IPS DF 4.7 (cell line): ENCODE measurements around the gene DHRS1.

Source experiments
- DNase-seq: peaks from one replicate; pipeline ENCODE4 v3.0.0-alpha.2; 2013; ENCODE audit warnings: low spot score; ENCODE audit errors: extremely low read depth

Gene DHRS1

DNA sequence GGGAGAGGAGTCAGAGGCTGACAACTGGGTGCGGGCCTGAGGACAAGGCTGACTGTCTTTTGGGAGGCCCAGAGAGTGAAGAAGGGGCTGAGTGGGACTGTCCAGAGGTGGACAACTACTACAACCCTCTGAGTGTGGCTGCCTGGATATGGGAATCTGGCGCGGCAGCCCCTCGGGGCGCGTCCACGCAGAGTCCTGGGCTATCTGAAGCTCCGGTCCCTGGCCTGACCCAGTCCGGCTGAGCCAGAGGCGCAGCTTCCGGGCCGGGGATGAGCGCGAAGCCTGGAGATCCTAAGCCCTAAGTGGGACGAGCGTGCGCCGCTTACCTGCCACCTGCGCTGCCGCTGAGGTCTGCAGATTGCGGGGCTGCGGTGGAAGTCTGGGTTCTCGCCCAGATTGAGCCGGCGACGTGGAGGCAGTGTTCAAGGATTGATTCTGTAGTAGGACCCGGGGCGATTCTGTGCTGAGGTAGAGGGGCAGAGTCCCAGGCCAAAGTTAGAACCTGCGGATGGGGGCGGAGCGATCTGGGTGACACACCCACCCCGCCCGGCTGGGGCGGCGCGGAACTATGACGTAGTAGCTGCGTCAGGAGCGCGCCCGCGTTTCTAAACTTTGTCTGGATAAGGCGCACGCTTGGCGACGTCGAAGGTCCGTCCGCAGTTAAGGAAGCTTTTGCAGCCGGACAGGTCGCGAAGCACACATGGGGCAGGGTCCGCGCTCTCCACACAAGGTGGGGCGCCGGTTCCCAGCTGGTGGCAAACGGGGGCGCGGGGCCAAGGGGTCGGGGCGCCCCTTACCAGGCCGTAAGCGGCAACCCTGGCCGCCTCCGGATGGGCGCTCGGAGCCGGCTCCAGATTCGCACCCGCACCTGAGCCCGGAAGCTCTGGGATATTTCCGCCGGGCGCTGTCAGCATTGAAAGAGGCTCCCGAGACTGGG is at the start of gene DHRS1, which contains the start of gene NOP9:
TSS of gene DHRS1 (minus strand) at position 526 of the 937 bp plus-strand sequence. CDS start 674 bp downstream, outside the sequence.
TSS of gene NOP9 (plus strand) at position 596 of the 937 bp plus-strand sequence. CDS start at position 701, 105 bp downstream.
- DNase-seq, result no peak

GRCh38 chr14:24348186-24348585 is 48.6 kb upstream of the DHRS1 start:
- no peak for DNase-seq

DNA sequence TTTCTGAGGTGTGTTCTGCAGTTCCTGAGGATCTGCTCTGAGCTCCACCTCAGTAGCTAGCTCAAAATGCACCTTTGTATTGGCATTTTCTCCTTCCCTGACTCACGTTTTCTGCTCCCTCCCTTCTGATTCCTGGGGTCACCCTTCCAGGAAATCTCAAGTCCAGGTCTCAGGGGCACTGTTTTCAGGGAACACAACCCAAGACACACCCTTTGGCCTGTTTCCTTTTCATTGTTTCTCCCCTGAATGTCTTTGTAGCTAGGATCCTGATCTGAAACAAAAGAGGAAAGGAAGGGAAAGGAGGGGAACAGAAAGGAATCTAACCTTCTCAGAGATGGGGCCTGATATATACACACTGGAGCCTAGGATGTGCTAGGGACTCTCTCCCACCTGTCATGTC is 47.6 kb upstream of the DHRS1 start:
- DNase-seq, result no peak

GRCh38 chr14:24343795-24344660 is 44.4 kb upstream of the DHRS1 start:
- no peak for DNase-seq

GRCh38 chr14:24342889-24343288 is 43.3 kb upstream of the DHRS1 start:
- DNase-seq, result no peak

DNA sequence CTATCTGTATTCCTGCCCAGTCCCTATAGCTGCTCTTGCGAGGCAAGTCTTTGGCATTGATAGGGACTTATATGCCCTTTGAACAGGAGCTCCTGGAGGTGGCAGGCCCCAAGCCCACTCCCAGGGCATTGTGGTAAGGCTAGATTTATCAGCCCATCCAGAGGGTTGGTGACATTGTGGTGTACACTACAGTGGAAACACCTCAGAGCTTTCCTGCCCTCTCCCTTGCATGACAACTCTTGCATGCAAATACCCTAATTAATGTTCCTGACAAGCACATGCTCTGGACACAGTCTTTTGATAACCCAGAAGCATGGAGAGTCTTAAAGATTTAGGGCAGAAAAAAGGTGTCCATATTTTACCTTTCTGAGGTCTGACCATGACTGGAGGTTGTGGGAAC is 41.0 kb upstream of the DHRS1 start:
- no peak for DNase-seq

- no peak for DNase-seq
Measured at GRCh38 chr14:24339284-24340151, 39.9 kb upstream of the DHRS1 start, which contains the start of gene RIPK3. TSS of gene RIPK3 (minus strand) at chr14:24339991. CDS start at chr14:24339826, 165 bp downstream.

- no peak for DNase-seq
Measured at GRCh38 chr14:24338843-24339242, 39.3 kb upstream of the DHRS1 start.

- no peak for DNase-seq
Measured at GRCh38 chr14:24337824-24338175, 38.2 kb upstream of the DHRS1 start.

DNA sequence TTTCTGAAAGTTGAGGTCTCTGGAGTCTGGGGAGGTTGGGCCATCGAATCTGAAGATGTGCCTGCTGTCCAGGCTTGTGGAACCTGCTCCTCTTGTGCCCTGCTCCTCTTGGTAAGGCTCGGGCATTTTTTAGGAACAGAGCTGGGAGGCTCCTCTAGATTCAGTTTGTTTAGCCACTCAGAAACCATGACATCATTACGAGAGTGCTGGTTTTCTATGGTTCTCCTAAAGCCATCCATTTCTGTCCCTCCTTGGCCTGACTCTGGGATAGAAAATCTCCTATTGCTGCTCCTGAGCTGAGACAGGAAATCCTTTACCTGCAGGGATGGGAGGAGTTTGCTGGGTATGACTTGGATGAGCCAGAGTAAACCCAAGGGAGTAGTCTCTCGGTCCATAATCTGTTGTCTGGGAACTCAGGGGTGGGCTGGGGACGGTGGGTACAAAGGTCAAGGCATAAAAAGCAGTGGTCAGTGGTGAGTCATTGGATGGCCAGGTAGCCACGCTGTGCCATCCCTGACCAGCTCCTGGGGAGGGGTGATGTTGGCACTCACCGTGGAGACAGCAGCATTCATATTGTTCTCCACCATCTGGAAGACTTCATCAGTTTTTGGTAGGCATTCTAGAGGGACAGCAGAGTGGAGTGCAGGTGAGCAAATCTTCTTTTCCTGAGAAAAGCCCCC is 37.7 kb upstream of the DHRS1 start:
- no peak for DNase-seq

- no peak for DNase-seq
Measured at GRCh38 chr14:24335461-24336171, 36.0 kb upstream of the DHRS1 start.

GRCh38 chr14:24334431-24335291 is 35.1 kb upstream of the DHRS1 start, which contains the start of gene ADCY4:
TSS of gene ADCY4 (minus strand) at chr14:24335071. CDS start at chr14:24334652, 419 bp downstream.
- DNase-seq, result no peak

DNA sequence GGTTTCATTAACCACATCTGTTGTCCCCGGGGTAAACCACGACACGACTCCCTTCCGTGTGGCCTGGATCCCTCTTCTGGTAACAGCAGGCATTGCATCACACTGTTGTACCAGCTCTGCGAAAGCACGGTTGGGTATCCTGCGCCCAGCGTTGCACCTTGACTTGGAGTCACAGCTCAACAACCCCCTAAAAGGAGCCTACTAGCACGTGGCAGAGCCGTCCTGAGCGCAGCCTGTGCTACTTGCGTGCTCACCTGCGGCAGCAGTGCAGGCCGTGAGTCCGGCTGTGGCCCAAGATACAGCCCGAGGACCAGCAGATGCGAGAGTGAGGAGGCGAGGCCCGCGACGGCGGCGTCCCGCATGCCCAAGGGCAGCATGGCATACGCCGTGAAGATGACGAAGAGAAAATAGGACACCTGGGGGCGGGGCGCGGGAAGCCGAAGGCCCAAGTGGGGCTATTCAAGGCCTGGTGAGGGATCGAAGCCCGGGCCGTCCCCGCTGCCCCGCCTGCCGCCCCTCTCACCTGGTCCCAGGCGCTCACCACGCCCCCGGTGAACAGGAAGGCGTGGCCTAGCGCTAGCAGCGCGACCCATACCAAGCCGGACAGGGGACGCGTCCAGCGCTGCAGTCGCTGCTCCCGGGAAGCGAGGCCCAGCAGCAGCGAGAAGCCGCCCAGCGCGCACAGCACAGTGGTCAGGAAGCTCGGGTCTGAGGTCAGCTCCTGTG is 32.9 kb upstream of the DHRS1 start:
- DNase-seq, result no peak

- DNase-seq, result no peak
Measured at GRCh38 chr14:24331731-24332267, 32.2 kb upstream of the DHRS1 start.

- DNase-seq, result no peak
Measured at GRCh38 chr14:24330973-24331674, 31.5 kb upstream of the DHRS1 start.

- no peak for DNase-seq
Measured at GRCh38 chr14:24329736-24330135, 30.2 kb upstream of the DHRS1 start.

DNA sequence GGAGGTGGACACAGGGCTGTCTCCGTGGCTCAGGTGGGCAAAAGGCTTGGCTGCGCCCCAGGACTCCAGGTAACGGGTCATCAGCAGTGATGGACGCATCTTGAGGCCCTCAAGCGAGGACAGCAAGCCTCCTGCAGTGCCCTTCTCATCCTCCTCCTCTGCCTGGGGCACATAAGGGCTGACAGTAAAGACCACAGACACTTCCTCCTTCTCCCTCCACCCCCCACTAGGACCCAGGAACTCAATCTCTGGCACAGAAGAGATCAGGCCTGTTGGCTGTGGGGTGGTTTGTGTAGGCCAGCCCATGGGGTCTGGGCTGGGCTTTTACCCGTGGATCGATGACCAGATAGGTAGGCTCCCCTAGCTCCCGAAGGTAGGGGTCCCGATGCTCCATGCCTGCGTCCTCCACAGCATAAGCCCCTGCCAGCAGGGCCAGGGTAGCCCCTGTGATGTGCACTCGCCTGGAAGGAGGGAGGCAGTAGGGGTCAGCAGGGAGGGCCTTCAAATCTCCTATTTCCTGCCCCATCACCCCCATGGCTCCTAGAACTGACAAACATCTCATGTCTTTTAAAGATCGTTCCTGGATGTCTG is 29.6 kb upstream of the DHRS1 start:
- no peak for DNase-seq
